Brain microvascular endothelial cell (primary cell): Measurements from ENCODE around the gene FAM174A.
"Not testable (repeated sequence)": the region's sequence is repeated elsewhere in the genome, so short reads cannot be mapped to it uniquely, and the experiment has no call there.

Source experiments
- DNase-seq: peaks from one replicate; pipeline ENCODE4 v3.0.0-alpha.2; 2020
- H3K27ac ChIP-seq: fragments of 250-450 bp; sonication (Bioruptor Pico); 2 replicates; pipeline ENCODE4 v1.5.1; 2020; ENCODE audit warnings: mild to moderate bottlenecking, moderate library complexity
- H3K27me3 ChIP-seq: fragments of 250-450 bp; sonication (Bioruptor Pico); replicated peaks from 2 replicates; pipeline ENCODE4 v1.5.1; 2020; ENCODE audit warnings: mild to moderate bottlenecking
- H3K36me3 ChIP-seq: fragments of 250-450 bp; sonication (Bioruptor Pico); replicated peaks from 2 replicates; pipeline ENCODE4 v1.5.1; 2020; ENCODE audit warnings: mild to moderate bottlenecking
- H3K4me3 ChIP-seq: 2 replicates; pipeline ENCODE4 v1.5.1; 2011; ENCODE audit warnings: low read depth, mild to moderate bottlenecking, control low read depth, low read length, moderate library complexity
- CTCF ChIP-seq: IDR thresholded peaks from 2 replicates; pipeline ENCODE4 v1.5.1; 2011; ENCODE audit warnings: low read depth, mild to moderate bottlenecking, moderate library complexity, low read length, control low read depth, inconsistent platforms; ENCODE audit errors: missing control alignments
- in situ Hi-C: cut with HindIII; loops from 2 replicates; pipeline ENCODE4 v1.10.0; 2017; ENCODE audit warnings: low sequenced_read_pairs, low pct_ligation_motif_present

Gene FAM174A

GRCh38 chr5:100595152-100595811 is 60.1 kb downstream of the FAM174A start:
- Histone ChIP-seq H3K36me3 (no peaks in the 10 kb centered on the region), H3K4me3 (peak overlapping the region; percentile 20), H3K27me3 (no peaks in the 10 kb centered on the region), H3K27ac (peak overlapping the region; percentile 82)
- TF ChIP-seq CTCF, result no peak
- DNase-seq, result peak; percentile 97
- in situ Hi-C loops, result no loop called here

GRCh38 chr5:100595812-100596173 is 60.6 kb downstream of the FAM174A start:
- in situ Hi-C loops, result no loop called here
- TF ChIP-seq CTCF, result no peak
- Histone ChIP-seq H3K4me3 (peak overlapping the region; percentile 20), H3K27ac (peak overlapping the region; percentile 82), H3K27me3 (no peaks in the 10 kb centered on the region), H3K36me3 (no peaks in the 10 kb centered on the region)
- no peak for DNase-seq

- TF ChIP-seq CTCF, result no peak
- Histone ChIP-seq H3K36me3 (no peaks in the 10 kb centered on the region), H3K27ac (no peak overlapping the region), H3K27me3 (no peaks in the 10 kb centered on the region), H3K4me3 (no peak overlapping the region)
- no peak for DNase-seq
- in situ Hi-C loops, result no loop called here
Observed at GRCh38 chr5:100598446-100598845, 63.3 kb downstream of the FAM174A start.

GRCh38 chr5:100600298-100600994 is 65.3 kb downstream of the FAM174A start:
- Histone ChIP-seq H3K27ac (no peak overlapping the region), H3K4me3 (no peak overlapping the region), H3K36me3 (no peaks in the 10 kb centered on the region), H3K27me3 (no peaks in the 10 kb centered on the region)
- DNase-seq, result no peak
- in situ Hi-C loops, result no loop called here
- no peak for TF ChIP-seq CTCF

GRCh38 chr5:100603141-100603540 is 68.0 kb downstream of the FAM174A start:
- Histone ChIP-seq H3K27ac (no peak overlapping the region), H3K27me3 (no peaks in the 10 kb centered on the region), H3K36me3 (no peaks in the 10 kb centered on the region), H3K4me3 (no peak overlapping the region)
- in situ Hi-C loops, result no loop called here
- no peak for TF ChIP-seq CTCF
- DNase-seq, result no peak

- DNase-seq, in situ Hi-C loops, H3K27me3 ChIP-seq: not testable (repeated sequence)
Observed at GRCh38 chr5:100604021-100604420, 68.8 kb downstream of the FAM174A start.

More at GRCh38 chr5:100604021-100604420, 68.8 kb downstream of the FAM174A start:
- not testable (repeated sequence) for H3K36me3 ChIP-seq, H3K27ac ChIP-seq, H3K4me3 ChIP-seq
